NCI-H128 (cell line): ENCODE measurements around the gene R3HDML.

Source experiments
- DNase-seq: peaks from one replicate; lab custom pipeline; 2025; ENCODE audit not compliant: unreplicated experiment; lab: John Stamatoyannopoulos, UW

The R3HDML gene

GRCh38 chr20:44398335-44398734 is 61.5 kb downstream of the R3HDML start:
- DNase-seq: no peak

GRCh38 chr20:44399446-44399845 is 62.6 kb downstream of the R3HDML start:
- DNase-seq: no peak

GRCh38 chr20:44400671-44400969 is 63.8 kb downstream of the R3HDML start:
- no peak for DNase-seq
